PC-3 (cell line): Measurements from ENCODE around the gene NEAT1. TPM values are rescaled to one million over a fixed set of nuclear protein-coding genes. Genes with fewer than 3 reads are reported as not detected.

Experiments
- ATAC-seq: fragments of 200-7000 bp; cut with Tn5 transposase; 2 replicates; pipeline ENCODE4 v1.9.1; 2020; ENCODE audit warnings: mild to moderate bottlenecking, moderate library complexity
- BruUV-seq: library from RNA; stranded (reverse); fragments of 400-500 nt; replicated peaks from 2 replicates; lab custom pipeline; 2021; lab: Mats Ljungman, UMichigan
- CTCF ChIA-PET: fragments of 300-600 bp; sonication (Branson Sonifier 250); formaldehyde crosslinking; loops from one replicate; lab custom pipeline; 2022; ENCODE audit warnings: antibody characterized with exemption; lab: Charles Lee
- POLR2A ChIA-PET: fragments of 300-600 bp; sonication (Branson Sonifier 250); formaldehyde crosslinking; loops from one replicate; lab custom pipeline; 2022; ENCODE audit warnings: antibody characterized with exemption; ENCODE audit not compliant: unreplicated experiment; lab: Charles Lee
- DNase-seq: peaks from one replicate; pipeline ENCODE4 v3.0.0-alpha.2; 2015
- H2AFZ ChIP-seq: fragments of 300-600 bp; sonication (generic); 2 replicates; pipeline ENCODE4 v1.6.0; 2016; ENCODE audit warnings: antibody characterized with exemption, low read length
- H3F3A ChIP-seq: fragments of 300-600 bp; sonication (generic); one replicate; pipeline ENCODE4 v1.6.0; 2017; ENCODE audit warnings: antibody characterized with exemption, low read length, control low read depth, mild to moderate bottlenecking; ENCODE audit not compliant: unreplicated experiment
- H3K27ac ChIP-seq: fragments of 300-600 bp; sonication (generic); 2 replicates; pipeline ENCODE4 v1.5.1; 2016; ENCODE audit warnings: mild to moderate bottlenecking, low read length
- H3K27me3 ChIP-seq: fragments of 300-600 bp; sonication (generic); 2 replicates; pipeline ENCODE4 v1.6.1; 2016; ENCODE audit warnings: low read length, mixed read lengths
- H3K36me3 ChIP-seq: fragments of 300-600 bp; sonication (generic); 2 replicates; pipeline ENCODE4 v1.6.1; 2016; ENCODE audit warnings: low read depth, mixed run types, low read length, mixed read lengths
- H3K4me1 ChIP-seq: fragments of 300-600 bp; sonication (generic); 2 replicates; pipeline ENCODE4 v1.5.1; 2016; ENCODE audit warnings: low read length; ENCODE audit not compliant: insufficient read depth
- H3K4me2 ChIP-seq: fragments of 300-600 bp; sonication (generic); 2 replicates; pipeline ENCODE4 v1.6.0; 2016; ENCODE audit warnings: low read length
- H3K4me3 ChIP-seq: fragments of 300-600 bp; sonication (generic); 2 replicates; pipeline ENCODE4 v1.5.1; 2016; ENCODE audit warnings: mild to moderate bottlenecking, low read length, mixed read lengths
- H3K79me2 ChIP-seq: fragments of 300-600 bp; sonication (generic); 2 replicates; pipeline ENCODE4 v1.6.1; 2017; ENCODE audit warnings: low read length, mixed read lengths
- H3K9ac ChIP-seq: fragments of 300-600 bp; sonication (generic); 2 replicates; pipeline ENCODE4 v1.6.0; 2016; ENCODE audit warnings: mild to moderate bottlenecking, low read length
- H3K9me2 ChIP-seq: fragments of 300-600 bp; sonication (generic); replicated peaks from 2 replicates; pipeline ENCODE4 v1.6.1; 2016; ENCODE audit warnings: mixed run types, low read length, mixed read lengths
- H3K9me3 ChIP-seq: fragments of 300-600 bp; sonication (generic); 2 replicates; pipeline ENCODE4 v1.6.1; 2016; ENCODE audit warnings: low read length, mixed read lengths
- H4K20me1 ChIP-seq: fragments of 300-600 bp; sonication (generic); 2 replicates; pipeline ENCODE4 v1.6.1; 2016; ENCODE audit warnings: low read length, mixed read lengths
- CTCF ChIP-seq: fragments of 300-600 bp; sonication (generic); conservative IDR thresholded peaks from 2 replicates; pipeline ENCODE4 v1.5.1; 2017; ENCODE audit warnings: antibody characterized with exemption, low read depth, mild to moderate bottlenecking, low read length
- EZH2 ChIP-seq: fragments of 300-600 bp; sonication (generic); IDR thresholded peaks from one replicate; pipeline ENCODE4 v1.6.1; 2017; ENCODE audit warnings: antibody characterized with exemption, mild to moderate bottlenecking, low read length; ENCODE audit not compliant: unreplicated experiment
- EZH2phosphoT487 ChIP-seq: fragments of 300-600 bp; sonication (generic); IDR thresholded peaks from 2 replicates; pipeline ENCODE4 v1.6.1; 2018; ENCODE audit warnings: mild to moderate bottlenecking, antibody characterized with exemption, low read length, borderline replicate concordance
- intact Hi-C: fragments of 100-400 bp; cut with micrococcal nuclease; formaldehyde crosslinking; loops from 2 replicates; pipeline ENCODE4 v1.9.0; 2023
- total RNA-seq: library from RNA; depleted of rRNA; stranded (reverse); fragments of >200 nt; gene quantifications from 2 replicates; pipeline ENCODE4 v1.2.3, GENCODE V29; 2014

Gene NEAT1
- total RNA-seq, 1 experiment from 2014 or later: 47.9 TPM

- ChIA-PET CTCF (no interaction called here), POLR2A (no interaction called here)
- Histone ChIP-seq H3K4me1 (no peaks in the 10 kb centered on the region), H3K27ac (no peak overlapping the region), H3K9me2 (no peaks in the 10 kb centered on the region), H3F3A (no peaks in the 10 kb centered on the region), H4K20me1 (no peaks in the 10 kb centered on the region), H3K27me3 (no peaks in the 10 kb centered on the region), H3K36me3 (peaks cover 23% of the 10 kb centered on the region; the same call in 1 of the 2 replicates), H3K4me2 (no peak overlapping the region), H3K4me3 (no peak overlapping the region), H2AFZ (no peak overlapping the region), H3K9ac (no peak overlapping the region), H3K9me3 (no peaks in the 10 kb centered on the region), H3K79me2 (no peaks in the 10 kb centered on the region)
- intact Hi-C loops: no loop called here
- DNase-seq: no peak
- TF ChIP-seq CTCF (no peak), EZH2phosphoT487 (no peak), EZH2 (no peak)
- ATAC-seq: no peak
- no TSS peak for BruUV-seq
Observed at GRCh38 chr11:65399249-65399648, 23.3 kb upstream of the NEAT1 start.

- H3K9me3 ChIP-seq: no peaks in the 10 kb centered on the region
- H3K4me2 ChIP-seq: no peak overlapping the region
- intact Hi-C loops: no loop called here
- H3K27ac ChIP-seq: no peak overlapping the region
- H3K9me2 ChIP-seq: no peaks in the 10 kb centered on the region
- no peak for ATAC-seq
- no peaks in the 10 kb centered on the region for H3K79me2 ChIP-seq
- H3K4me3 ChIP-seq: no peak overlapping the region
- no peaks in the 10 kb centered on the region for H3F3A ChIP-seq
- CTCF ChIA-PET: no interaction called here
- H3K9ac ChIP-seq: no peak overlapping the region
- POLR2A ChIA-PET: no interaction called here
- H3K27me3 ChIP-seq: no peaks in the 10 kb centered on the region
- no peak for DNase-seq
- H4K20me1 ChIP-seq: no peaks in the 10 kb centered on the region
- no peaks in the 10 kb centered on the region for H3K4me1 ChIP-seq
- TF ChIP-seq EZH2 (no peak), CTCF (no peak), EZH2phosphoT487 (no peak)
- peaks cover 23% of the 10 kb centered on the region; the same call in 1 of the 2 replicates for H3K36me3 ChIP-seq
- BruUV-seq: no TSS peak
- no peak overlapping the region for H2AFZ ChIP-seq
Observed at GRCh38 chr11:65399845-65400244, 22.8 kb upstream of the NEAT1 start.

GRCh38 chr11:65400307-65401072 is 22.1 kb upstream of the NEAT1 start:
- H3K27ac ChIP-seq: no peak overlapping the region
- ChIA-PET CTCF (interaction anchor here (0.5 kb wide), 1 partner anchor 146 kb away, joined by 9 read pairs; no protein-coding TSS in a partner anchor), POLR2A (no interaction called here)
- no peaks in the 10 kb centered on the region for H3K9me3 ChIP-seq
- H3F3A ChIP-seq: no peaks in the 10 kb centered on the region
- no peak overlapping the region for H3K4me2 ChIP-seq
- no TSS peak for BruUV-seq
- H3K4me3 ChIP-seq: no peak overlapping the region
- H3K4me1 ChIP-seq: no peaks in the 10 kb centered on the region
- DNase-seq (no peak), ATAC-seq (no peak)
- H3K9ac ChIP-seq: no peak overlapping the region
- no peaks in the 10 kb centered on the region for H3K9me2 ChIP-seq
- no peaks in the 10 kb centered on the region for H3K27me3 ChIP-seq
- no peaks in the 10 kb centered on the region for H3K79me2 ChIP-seq
- no peaks in the 10 kb centered on the region for H4K20me1 ChIP-seq
- no peak overlapping the region for H2AFZ ChIP-seq
- TF ChIP-seq EZH2phosphoT487 (no peak), CTCF (no peak), EZH2 (no peak)
- intact Hi-C loops: no loop called here
- H3K36me3 ChIP-seq: peaks cover 26% of the 10 kb centered on the region; the same call in 1 of the 2 replicates
